Measurements from ENCODE around the gene ZBED4.
A peak's percentile ranks its signal among the peaks of the same experiment; 100 is the strongest.

Gene ZBED4

GRCh38 chr22:49853981-49854831 lies 562 bp downstream of the ZBED4 start:
- Histone ChIP-seq H3K4me1 (no peaks in the 10 kb centered on the region; the same call in 1 of the 2 replicates), H3K9me3 (no peaks in the 10 kb centered on the region), H3K4me3 (ENCODE audit: low read depth, low read length) (peak overlapping the region; percentile 86), H3K36me3 (peaks cover 10% of the 10 kb centered on the region), H3K27me3 (peaks cover 16% of the 10 kb centered on the region)
- TF ChIP-seq CTCF (IDR thresholded peaks at IDR 0.05; ENCODE audit: low read depth, low read length): no peak
- peak; percentile 53 for DNase-seq

- peaks cover 10% of the 10 kb centered on the region for H3K36me3 ChIP-seq
- no peak for DNase-seq
- H3K4me1 ChIP-seq: no peaks in the 10 kb centered on the region; the same call in 1 of the 2 replicates
- H3K4me3 ChIP-seq (ENCODE audit: low read depth, low read length): peak overlapping the region; percentile 86
- peaks cover 4% of the 10 kb centered on the region for H3K27me3 ChIP-seq
- H3K9me3 ChIP-seq: no peaks in the 10 kb centered on the region
- no peak for TF ChIP-seq CTCF (IDR thresholded peaks at IDR 0.05; ENCODE audit: low read depth, low read length)
Measured at GRCh38 chr22:49855251-49855911, 1.7 kb downstream of the ZBED4 start.

- H3K4me3 ChIP-seq (ENCODE audit: low read depth, low read length): no peak overlapping the region
- no peak for DNase-seq
- no peak for TF ChIP-seq CTCF (IDR thresholded peaks at IDR 0.05; ENCODE audit: low read depth, low read length)
- H3K4me1 ChIP-seq: no peaks in the 10 kb centered on the region; the same call in 1 of the 2 replicates
- H3K9me3 ChIP-seq: no peaks in the 10 kb centered on the region
- peaks cover 15% of the 10 kb centered on the region for H3K36me3 ChIP-seq
- no peaks in the 10 kb centered on the region for H3K27me3 ChIP-seq
Measured at GRCh38 chr22:49856343-49856742, 2.7 kb downstream of the ZBED4 start.

GRCh38 chr22:49856766-49857618 lies 3.3 kb downstream of the ZBED4 start:
- no peak for DNase-seq
- peaks cover 15% of the 10 kb centered on the region for H3K36me3 ChIP-seq
- peaks cover 3% of the 10 kb centered on the region; the same call in 1 of the 2 replicates for H3K4me1 ChIP-seq

GRCh38 chr22:49858827-49859226 lies 5.2 kb downstream of the ZBED4 start:
- Histone ChIP-seq H3K9me3 (no peaks in the 10 kb centered on the region; the same call in 1 of the 2 replicates), H3K4me1 (peaks cover 3% of the 10 kb centered on the region; the same call in 1 of the 2 replicates), H3K27me3 (no peaks in the 10 kb centered on the region), H3K4me3 (ENCODE audit: low read depth, low read length) (no peak overlapping the region), H3K36me3 (peaks cover 15% of the 10 kb centered on the region)
- TF ChIP-seq CTCF (IDR thresholded peaks at IDR 0.05; ENCODE audit: low read depth, low read length): no peak
- DNase-seq: no peak

More at GRCh38 chr22:49856766-49857618, 3.3 kb downstream of the ZBED4 start:
- Histone ChIP-seq H3K27me3 (no peaks in the 10 kb centered on the region), H3K4me3 (ENCODE audit: low read depth, low read length) (no peak overlapping the region), H3K9me3 (no peaks in the 10 kb centered on the region; the same call in 1 of the 2 replicates)
- no peak for TF ChIP-seq CTCF (IDR thresholded peaks at IDR 0.05; ENCODE audit: low read depth, low read length)

Measured in BE2C (cell line).